HepG2 (cell line): ENCODE measurements around the gene NEU1. TPM values are rescaled to one million over a fixed set of nuclear protein-coding genes. Genes with fewer than 3 reads are reported as not detected.

Experiments
- ADNP ChIP-seq: sonication (generic); formaldehyde crosslinking; IDR thresholded peaks from 2 replicates; pipeline ENCODE4 v1.4.0; 2020; ENCODE audit warnings: missing genetic modification reagents
- HMGA1 ChIP-seq: sonication (generic); formaldehyde crosslinking; conservative IDR thresholded peaks from 2 replicates; pipeline ENCODE4 v1.4.0; 2020; ENCODE audit warnings: missing genetic modification reagents
- HMGXB4 ChIP-seq, 2 experiments: sonication (generic) in 1 of 2; formaldehyde crosslinking in 1 of 2; IDR thresholded peaks; 2 replicates each; pipeline versions ENCODE4 v1.4.0 to v1.6.1; 2018 to 2020; ENCODE audit warnings: missing genetic modification reagents in 2 of 2, borderline replicate concordance in 1 of 2, low read depth in 1 of 2, mild to moderate bottlenecking in 1 of 2, missing biosample characterization in 1 of 2
- HNF4A ChIP-seq: sonication (generic); formaldehyde crosslinking; IDR thresholded peaks from 2 replicates; pipeline ENCODE4 v1.4.0; 2020; ENCODE audit warnings: missing genetic modification reagents
- HNRNPL ChIP-seq: fragments of 200-400 bp; formaldehyde crosslinking; IDR thresholded peaks from 2 replicates; pipeline ENCODE4 v1.6.1; 2017; ENCODE audit warnings: mild to moderate bottlenecking, low read depth, low read length
- MAZ ChIP-seq, 2 experiments: sonication (generic) in 1 of 2; formaldehyde crosslinking in 1 of 2; IDR thresholded peaks; 2 replicates each; pipeline versions ENCODE4 v1.5.0 to v1.6.1; 2012 to 2020; ENCODE audit warnings: low read depth in 2 of 2, mild to moderate bottlenecking in 2 of 2, borderline replicate concordance in 1 of 2, improper control_type of control experiment in 1 of 2, low read length in 1 of 2, missing genetic modification reagents in 1 of 2, moderate library complexity in 1 of 2
- MEIS1 ChIP-seq: sonication (generic); formaldehyde crosslinking; IDR thresholded peaks from 2 replicates; pipeline ENCODE4 v1.9.0; 2021; ENCODE audit warnings: mild to moderate bottlenecking, missing genetic modification reagents, moderate library complexity, borderline replicate concordance
- NKX3-1 ChIP-seq: sonication (generic); formaldehyde crosslinking; IDR thresholded peaks from 2 replicates; pipeline ENCODE4 v1.5.0; 2020; ENCODE audit warnings: missing genetic modification reagents
- TAF15 ChIP-seq: fragments of 200-400 bp; formaldehyde crosslinking; IDR thresholded peaks from one replicate; pipeline ENCODE4 v1.6.1; 2018; ENCODE audit warnings: mild to moderate bottlenecking, low read depth, low read length; ENCODE audit not compliant: poor library complexity, severe bottlenecking
- TEAD2 ChIP-seq: sonication (generic); formaldehyde crosslinking; IDR thresholded peaks from 2 replicates; pipeline ENCODE4 v1.9.0; 2021; ENCODE audit warnings: missing genetic modification reagents
- THAP11 ChIP-seq: IDR thresholded peaks from 2 replicates; pipeline ENCODE4 v1.6.1; 2016; ENCODE audit warnings: missing biosample characterization, missing genetic modification reagents
- TRAFD1 ChIP-seq: sonication (generic); formaldehyde crosslinking; IDR thresholded peaks from 2 replicates; pipeline ENCODE4 v1.5.1; 2020; ENCODE audit warnings: missing genetic modification reagents, mild to moderate bottlenecking, borderline replicate concordance
- ZBTB38 ChIP-seq: sonication (generic); formaldehyde crosslinking; IDR thresholded peaks from 2 replicates; pipeline ENCODE4 v1.5.1; 2020; ENCODE audit warnings: mild to moderate bottlenecking, missing genetic modification reagents
- ZBTB7B ChIP-seq: sonication (generic); formaldehyde crosslinking; IDR thresholded peaks from 2 replicates; pipeline ENCODE4 v1.4.0; 2020; ENCODE audit warnings: missing genetic modification reagents
- ZFX ChIP-seq: sonication (generic); formaldehyde crosslinking; IDR thresholded peaks from 2 replicates; pipeline ENCODE4 v1.4.0; 2020; ENCODE audit warnings: mild to moderate bottlenecking, low read depth, missing genetic modification reagents, moderate library complexity
- ZNF225 ChIP-seq: sonication (generic); formaldehyde crosslinking; IDR thresholded peaks from 2 replicates; pipeline ENCODE4 v1.4.0; 2020; ENCODE audit warnings: mild to moderate bottlenecking, missing genetic modification reagents
- ZNF335 ChIP-seq: sonication (generic); formaldehyde crosslinking; IDR thresholded peaks from 2 replicates; pipeline ENCODE4 v1.4.0; 2020; ENCODE audit warnings: missing genetic modification reagents
- ZNF615 ChIP-seq: sonication (generic); formaldehyde crosslinking; IDR thresholded peaks from 2 replicates; pipeline ENCODE4 v1.5.0; 2020; ENCODE audit warnings: mild to moderate bottlenecking, missing genetic modification reagents, borderline replicate concordance
- ZNF660 ChIP-seq: sonication (generic); formaldehyde crosslinking; IDR thresholded peaks from 2 replicates; pipeline ENCODE4 v1.5.1; 2020; ENCODE audit warnings: mild to moderate bottlenecking, low read depth, missing genetic modification reagents, borderline replicate concordance
- ZNF768 ChIP-seq: sonication (generic); formaldehyde crosslinking; IDR thresholded peaks from 2 replicates; pipeline ENCODE4 v1.4.0; 2020; ENCODE audit warnings: missing genetic modification reagents
- polyA plus RNA-seq, 8 experiments: library from polyadenylated mRNA; depleted of rRNA in 3 of 8; stranded (reverse) in 7 of 8; unstranded in 1 of 8; fragments of >200 nt; fragmentation: Illumina TruSeq in 4 of 8; extraction: Trizol in 4 of 8; gene quantifications; 2 replicates each; pipeline versions ENCODE4 v1.2.1 to v1.2.3, GENCODE V29; 2011 to 2016; ENCODE audit warnings: low read depth in 4 of 8, missing spikeins in 1 of 8, mixed read lengths in 1 of 8; ENCODE audit not compliant: insufficient read depth in 1 of 8
- total RNA-seq, 5 experiments: library from RNA; depleted of rRNA; stranded (reverse); fragments of >200 nt; fragmentation: Illumina TruSeq; extraction: Trizol; gene quantifications; 2 replicates each; pipeline ENCODE4 v1.2.3, GENCODE V29; 2016; ENCODE audit warnings: low read depth in 1 of 5
- TF ChIP-seq, protein P1 (sequence below): sonication (generic); formaldehyde crosslinking; IDR thresholded peaks from 2 replicates; pipeline ENCODE4 v1.4.0; 2020; ENCODE audit warnings: mild to moderate bottlenecking, missing genetic modification reagents
- TF ChIP-seq, protein P2 (sequence below): fragments of 450-650 bp; IDR thresholded peaks from 2 replicates; pipeline ENCODE4 v1.6.1; 2016

NEU1 gene
- total and polyA plus RNA-seq, 2 of the 13 experiments (the other 11 are each of a cell fraction or from before 2014, with no cell fraction given) = 215 to 297 TPM

DNA sequence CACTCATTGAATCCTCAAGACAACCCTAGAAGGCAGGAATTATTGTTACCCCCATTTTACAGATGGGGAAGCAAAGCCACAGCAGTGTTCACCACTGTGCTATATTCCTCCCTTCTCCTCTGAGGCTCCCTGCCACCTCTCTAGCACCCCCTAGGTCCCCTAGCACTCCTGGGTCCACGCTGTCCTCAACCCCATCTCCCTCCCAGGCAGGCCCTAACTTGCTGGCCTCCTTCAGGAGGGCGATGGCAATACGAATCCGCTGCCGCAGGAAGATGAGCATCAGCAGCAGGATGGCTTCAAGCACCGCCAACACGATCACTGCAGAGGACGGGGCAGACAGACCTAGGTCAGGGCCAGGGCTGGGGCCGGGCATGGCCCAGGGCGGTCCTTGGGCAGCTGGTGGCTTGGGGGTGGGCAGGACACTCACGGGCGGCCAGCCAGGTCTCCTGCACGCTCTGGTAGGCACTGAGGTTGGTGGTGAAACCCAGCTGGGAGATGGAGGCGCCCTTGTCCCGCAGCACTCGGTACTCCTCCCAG is 7.8 kb upstream of the NEU1 start (continued):
- TF ChIP-seq MAZ (IDR thresholded peaks at IDR 0.05; ENCODE audit: borderline replicate concordance, low read depth, low read length) (no peak), MAZ (CRISPR knock-in tag; IDR thresholded peaks at IDR 0.05; ENCODE audit: low read depth) (no peak), ZNF660 (0 out of 2 replicates have a peak, but pooled peaks have one; percentile 43), HMGA1 (CRISPR knock-in tag) (no peak), ZBTB38 (CRISPR knock-in tag) (peak; percentile 74; the same call in 1 of the 2 replicates), TRAFD1 (CRISPR knock-in tag) (no peak), HMGXB4 (CRISPR knock-in tag; IDR thresholded peaks at IDR 0.05; ENCODE audit: borderline replicate concordance in 1 of 2, low read depth in 1 of 2) (peak in 1 of 2 experiments; percentile 43; a peak in 1 of 4 replicates), ZNF335 (CRISPR knock-in tag) (0 out of 2 replicates have a peak, but pooled peaks have one; percentile 2), MEIS1 (CRISPR knock-in tag) (0 out of 2 replicates have a peak, but pooled peaks have one; percentile 28), ZNF768 (peak; percentile 25; the same call in 1 of the 2 replicates), ZNF615 (CRISPR knock-in tag) (0 out of 2 replicates have a peak, but pooled peaks have one; percentile 29), HNF4A (no peak), ZNF225 (CRISPR knock-in tag) (peak; percentile 65; the same call in 1 of the 2 replicates), THAP11 (CRISPR knock-in tag) (no peak), HNRNPL (peak; percentile 77; the same call in 1 of the 2 replicates), TAF15 (no peak), ZBTB7B (CRISPR knock-in tag) (no peak), ZFX (peak; percentile 44; the same call in 1 of the 2 replicates), ADNP (CRISPR knock-in tag) (0 out of 2 replicates have a peak, but pooled peaks have one; percentile 14), TEAD2 (CRISPR knock-in tag) (no peak), NKX3-1 (CRISPR knock-in tag) (no peak)
- TF ChIP-seq, protein P1, sequence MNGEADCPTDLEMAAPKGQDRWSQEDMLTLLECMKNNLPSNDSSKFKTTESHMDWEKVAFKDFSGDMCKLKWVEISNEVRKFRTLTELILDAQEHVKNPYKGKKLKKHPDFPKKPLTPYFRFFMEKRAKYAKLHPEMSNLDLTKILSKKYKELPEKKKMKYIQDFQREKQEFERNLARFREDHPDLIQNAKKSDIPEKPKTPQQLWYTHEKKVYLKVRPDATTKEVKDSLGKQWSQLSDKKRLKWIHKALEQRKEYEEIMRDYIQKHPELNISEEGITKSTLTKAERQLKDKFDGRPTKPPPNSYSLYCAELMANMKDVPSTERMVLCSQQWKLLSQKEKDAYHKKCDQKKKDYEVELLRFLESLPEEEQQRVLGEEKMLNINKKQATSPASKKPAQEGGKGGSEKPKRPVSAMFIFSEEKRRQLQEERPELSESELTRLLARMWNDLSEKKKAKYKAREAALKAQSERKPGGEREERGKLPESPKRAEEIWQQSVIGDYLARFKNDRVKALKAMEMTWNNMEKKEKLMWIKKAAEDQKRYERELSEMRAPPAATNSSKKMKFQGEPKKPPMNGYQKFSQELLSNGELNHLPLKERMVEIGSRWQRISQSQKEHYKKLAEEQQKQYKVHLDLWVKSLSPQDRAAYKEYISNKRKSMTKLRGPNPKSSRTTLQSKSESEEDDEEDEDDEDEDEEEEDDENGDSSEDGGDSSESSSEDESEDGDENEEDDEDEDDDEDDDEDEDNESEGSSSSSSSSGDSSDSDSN (CRISPR knock-in tag) = no peak
- TF ChIP-seq, protein P2, sequence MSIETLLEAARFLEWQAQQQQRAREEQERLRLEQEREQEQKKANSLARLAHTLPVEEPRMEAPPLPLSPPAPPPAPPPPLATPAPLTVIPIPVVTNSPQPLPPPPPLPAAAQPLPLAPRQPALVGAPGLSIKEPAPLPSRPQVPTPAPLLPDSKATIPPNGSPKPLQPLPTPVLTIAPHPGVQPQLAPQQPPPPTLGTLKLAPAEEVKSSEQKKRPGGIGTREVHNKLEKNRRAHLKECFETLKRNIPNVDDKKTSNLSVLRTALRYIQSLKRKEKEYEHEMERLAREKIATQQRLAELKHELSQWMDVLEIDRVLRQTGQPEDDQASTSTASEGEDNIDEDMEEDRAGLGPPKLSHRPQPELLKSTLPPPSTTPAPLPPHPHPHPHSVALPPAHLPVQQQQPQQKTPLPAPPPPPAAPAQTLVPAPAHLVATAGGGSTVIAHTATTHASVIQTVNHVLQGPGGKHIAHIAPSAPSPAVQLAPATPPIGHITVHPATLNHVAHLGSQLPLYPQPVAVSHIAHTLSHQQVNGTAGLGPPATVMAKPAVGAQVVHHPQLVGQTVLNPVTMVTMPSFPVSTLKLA = no peak
